HG02981 (cell line): ENCODE measurements around the gene COPRS.

ENCODE experiments used
- ATAC-seq: cut with Tn5 transposase; IDR thresholded peaks from one replicate; pipeline ENCODE4 v1.9.1; 2021; ENCODE audit warnings: mild to moderate bottlenecking, moderate library complexity; ENCODE audit not compliant: unreplicated experiment

Gene COPRS

GRCh38 chr17:31858642-31859486, at the start of gene COPRS:
COPRS (minus strand) TSS chr17:31859244; CDS start chr17:31859199, 45 bp downstream.
- ATAC-seq: no peak

- ATAC-seq: no peak
Measured at GRCh38 chr17:31908386-31908785, 49.3 kb upstream of the COPRS start.

GRCh38 chr17:31907342-31907962, 48.4 kb upstream of the COPRS start:
- ATAC-seq: no peak

- no peak for ATAC-seq
Measured at GRCh38 chr17:31903401-31903800, 44.4 kb upstream of the COPRS start.

GRCh38 chr17:31902693-31903092, 43.6 kb upstream of the COPRS start:
- ATAC-seq: no peak

DNA sequence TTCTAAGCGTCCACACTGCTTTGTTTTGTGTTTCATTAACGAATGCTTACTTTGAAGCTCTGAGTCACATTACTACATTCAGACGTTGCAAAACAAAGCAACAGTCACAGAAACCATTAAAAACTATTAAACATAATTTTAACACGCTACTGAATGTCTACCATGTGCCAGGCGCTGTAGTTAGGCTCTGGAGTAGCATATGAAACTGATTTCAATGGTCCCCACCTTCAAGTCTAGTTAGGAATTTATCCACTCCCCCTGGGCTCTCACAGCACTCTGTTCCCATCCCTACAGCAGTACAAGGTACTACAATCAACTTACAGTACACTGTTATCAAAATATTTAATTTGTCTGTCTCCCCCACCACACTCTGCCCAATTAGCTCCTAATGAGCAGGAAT, 41.8 kb upstream of the COPRS start:
- ATAC-seq: no peak

DNA sequence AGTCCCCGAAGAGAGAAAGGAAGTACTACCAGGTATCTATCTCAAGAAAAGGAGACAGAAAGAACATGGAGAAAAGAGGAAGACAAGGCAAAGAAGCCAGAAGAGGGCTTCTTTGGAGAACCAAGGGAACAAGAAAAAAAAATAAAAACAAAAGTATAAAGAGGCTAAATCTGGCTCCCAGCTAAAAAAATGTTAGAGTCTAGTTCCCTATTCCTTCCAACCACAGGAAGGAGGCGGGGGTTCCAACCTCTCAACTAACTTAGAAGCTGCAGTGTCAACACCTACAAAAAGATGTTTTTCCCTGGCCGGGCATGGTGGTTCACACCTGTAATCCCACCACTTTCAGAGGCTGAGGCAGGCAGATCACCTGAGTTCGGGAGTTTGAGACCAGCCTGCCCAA, 29.1 kb upstream of the COPRS start:
- ATAC-seq: no peak

GRCh38 chr17:31882571-31882970, 23.5 kb upstream of the COPRS start:
- no peak for ATAC-seq

- no peak for ATAC-seq
Measured at GRCh38 chr17:31880311-31880710, 21.3 kb upstream of the COPRS start.

DNA sequence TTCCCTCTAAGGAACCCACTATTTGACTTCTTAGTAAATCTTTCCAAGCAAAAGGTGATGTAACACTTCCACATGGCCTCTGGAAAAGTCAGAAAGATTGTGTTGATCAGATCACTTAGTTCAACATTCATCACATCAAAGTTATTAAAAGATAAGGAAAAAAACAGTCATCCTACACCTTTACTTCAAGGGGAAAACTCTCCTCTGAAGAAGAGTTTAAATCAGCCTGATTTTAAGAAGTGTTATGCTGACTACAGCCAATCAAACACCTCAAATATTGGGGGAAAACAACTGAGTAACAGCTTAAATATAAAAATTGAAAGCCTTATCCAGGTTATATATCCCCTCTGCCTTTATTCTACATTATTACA, 19.6 kb upstream of the COPRS start:
- no peak for ATAC-seq

DNA sequence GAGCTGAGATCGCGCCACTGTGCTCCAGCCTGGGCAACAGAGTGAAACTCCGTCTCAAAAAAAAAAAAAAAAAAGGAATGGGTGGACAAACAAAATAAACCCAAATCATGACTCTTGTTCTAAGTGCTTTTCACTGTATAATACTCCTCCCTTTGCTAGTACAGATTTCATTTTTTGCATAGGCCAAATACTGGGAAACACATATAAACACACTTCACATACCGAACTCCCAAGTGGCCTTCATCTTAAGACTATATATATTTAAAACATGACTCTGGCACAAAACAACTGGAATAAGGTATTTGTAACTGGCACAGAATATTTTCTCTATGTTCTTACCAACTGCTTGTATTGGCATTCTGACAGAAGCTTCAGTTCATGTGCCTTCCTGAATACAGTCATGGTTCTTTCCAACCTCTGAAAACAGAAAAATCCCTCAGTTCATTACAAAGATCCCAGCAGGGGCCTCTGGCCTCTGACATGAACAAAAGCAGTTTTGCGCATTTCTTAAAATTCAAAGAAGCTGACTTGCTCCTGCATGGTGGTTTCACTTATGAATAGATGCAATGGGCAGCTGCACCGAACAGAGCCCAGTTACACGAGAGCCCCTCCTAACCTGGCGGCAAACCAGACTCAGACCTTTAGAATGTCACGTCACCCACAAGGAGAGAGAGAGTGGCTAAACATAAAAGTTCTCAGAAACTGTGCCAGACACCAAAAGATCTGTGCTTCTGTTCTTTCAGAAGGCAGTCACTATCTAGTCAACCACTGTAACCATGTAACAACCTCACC, 19.1 kb upstream of the COPRS start:
- ATAC-seq: no peak

DNA sequence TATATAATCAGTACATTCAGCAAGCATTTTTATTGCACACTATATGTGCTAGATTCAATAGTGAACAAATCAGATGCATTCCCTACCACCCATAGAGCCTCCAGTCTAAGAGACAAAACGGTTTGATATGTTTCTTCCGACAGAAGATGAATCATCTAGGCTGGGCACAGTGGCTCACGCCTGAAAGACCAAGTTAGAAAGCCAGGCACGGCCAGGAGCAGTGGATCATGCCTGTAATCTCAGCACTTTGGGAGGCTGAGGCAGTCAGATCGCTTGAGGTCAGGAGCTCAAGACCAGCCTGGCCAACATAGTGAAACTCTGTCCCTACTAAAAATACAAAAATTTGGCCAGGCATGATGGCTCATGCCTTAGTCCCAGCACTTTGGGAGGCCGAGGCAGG, 18.3 kb upstream of the COPRS start:
- ATAC-seq: no peak

- ATAC-seq: no peak
Measured at GRCh38 chr17:31875081-31875480, 16.0 kb upstream of the COPRS start.

GRCh38 chr17:31869797-31870568, 10.9 kb upstream of the COPRS start:
- no peak for ATAC-seq

DNA sequence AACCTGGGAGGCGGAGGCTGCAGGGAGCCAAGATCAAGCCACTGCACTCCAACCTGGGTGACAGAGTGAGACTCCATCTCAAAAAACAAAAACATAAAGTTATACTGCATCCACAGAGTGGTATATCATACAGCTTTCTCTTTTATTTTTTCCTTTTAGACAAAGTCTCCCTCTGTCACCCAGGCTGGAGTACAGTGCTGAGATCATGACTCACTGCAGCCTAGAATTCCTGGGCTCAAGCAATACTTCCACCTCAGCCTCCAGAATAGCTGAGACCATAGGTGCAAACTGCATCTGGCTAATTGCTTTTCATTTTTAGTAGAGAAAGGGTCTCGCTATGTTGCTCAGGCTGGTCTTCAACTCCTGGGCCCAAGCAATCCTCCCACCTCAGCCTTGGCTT, 10.0 kb upstream of the COPRS start:
- ATAC-seq: no peak

- no peak for ATAC-seq
Measured at GRCh38 chr17:31859487-31860008, 504 bp upstream of the COPRS start.

DNA sequence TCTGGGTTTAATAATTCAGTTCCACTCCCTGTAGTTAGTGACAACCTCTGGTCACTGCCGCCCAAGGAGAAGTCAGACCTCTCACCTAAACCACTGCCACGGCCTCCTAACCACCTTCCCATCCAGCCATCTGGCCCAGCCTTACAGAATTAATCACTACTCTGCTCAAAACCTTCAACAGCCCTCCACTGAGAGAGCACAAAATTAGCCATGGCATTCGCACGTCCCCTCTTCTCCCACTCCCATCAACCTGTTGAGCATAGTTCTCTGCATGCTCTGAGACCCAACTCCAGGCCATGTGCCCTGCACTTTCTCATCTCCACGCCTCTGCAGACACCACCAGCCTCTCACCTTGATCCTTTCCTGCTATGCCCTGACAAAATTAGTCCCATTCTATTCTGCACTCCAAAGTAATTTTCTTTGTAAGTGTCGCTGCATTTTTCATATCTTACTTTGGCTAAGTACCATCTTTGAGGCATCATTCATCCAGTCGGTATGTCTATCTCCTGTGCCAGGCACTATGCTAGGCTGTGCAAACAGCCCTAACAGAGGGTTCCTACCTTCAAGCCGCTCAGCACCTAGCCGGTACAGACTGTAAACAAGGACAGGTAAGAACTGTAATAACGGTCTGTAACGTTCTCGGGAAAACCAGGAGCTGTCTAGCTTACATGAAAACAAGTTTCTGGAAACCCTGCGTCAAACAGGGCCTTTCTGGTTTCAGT, 963 bp downstream of the COPRS start:
- ATAC-seq: no peak

DNA sequence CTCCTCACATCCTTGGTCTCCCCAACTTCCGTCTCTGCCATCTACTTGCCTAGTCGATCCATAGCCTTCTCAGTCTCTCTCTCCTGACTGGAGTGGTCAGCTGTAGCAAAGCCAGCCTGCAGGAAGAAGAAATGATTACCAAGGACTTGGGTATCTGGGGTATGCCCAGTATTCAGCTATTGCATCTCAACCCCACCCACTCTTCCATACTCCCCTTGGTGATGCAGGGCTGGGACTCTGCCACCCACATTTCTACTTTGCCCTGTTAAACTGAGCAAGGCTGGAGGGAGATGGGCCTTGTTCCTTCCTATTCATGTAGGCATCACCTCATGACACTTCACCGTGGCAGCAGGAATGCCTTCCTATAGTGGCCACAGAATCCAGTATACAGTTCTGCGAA, 2.3 kb downstream of the COPRS start:
- no peak for ATAC-seq

DNA sequence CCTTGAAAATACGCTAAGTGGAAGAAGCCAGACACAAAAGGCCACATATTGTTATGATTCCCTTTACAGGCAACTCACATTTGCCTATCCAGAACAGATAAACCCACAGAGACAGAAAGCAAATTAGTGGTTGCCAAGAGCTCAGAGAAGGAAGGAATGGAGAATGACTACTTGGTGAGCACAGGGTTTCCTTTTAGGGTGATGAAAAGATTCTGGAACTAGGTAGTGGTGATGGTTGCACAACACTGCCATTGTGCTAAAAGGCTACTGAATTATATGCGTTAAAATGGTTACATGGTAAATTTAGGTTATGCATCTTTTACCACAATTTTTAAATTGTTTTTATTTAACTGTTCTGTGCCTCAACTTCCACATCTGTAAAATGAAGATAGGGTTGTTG, 4.4 kb downstream of the COPRS start:
- ATAC-seq: no peak

DNA sequence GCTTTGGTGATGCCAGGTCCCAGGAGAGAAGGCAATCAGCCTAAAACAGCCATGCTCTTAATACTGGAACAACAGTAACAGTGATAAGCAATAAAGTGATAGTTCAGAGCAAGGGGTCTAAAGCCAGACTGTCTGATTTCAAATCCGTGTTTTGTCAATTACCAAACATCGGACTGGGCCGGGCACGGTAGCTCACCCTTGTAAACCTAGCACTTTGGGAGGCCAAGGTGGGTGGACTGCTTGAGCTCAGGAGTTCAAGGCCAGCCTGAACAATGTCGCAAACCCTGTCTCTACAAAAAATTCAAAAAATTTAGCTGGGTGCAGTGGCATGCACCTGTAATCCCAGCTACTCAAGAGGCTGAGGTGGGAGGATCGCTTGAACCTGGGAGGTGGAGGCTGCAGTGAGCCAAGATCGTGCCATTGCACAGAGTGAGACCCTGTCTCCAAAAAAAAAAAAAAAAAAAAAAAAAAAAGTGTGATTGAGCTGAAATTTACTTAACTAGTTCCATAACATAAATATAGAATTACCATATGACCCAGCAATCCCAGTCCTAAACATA, 5.1 kb downstream of the COPRS start:
- no peak for ATAC-seq
